ENCODE data around the gene GJA3. TPM values are rescaled to one million over a fixed set of nuclear protein-coding genes. Genes with fewer than 3 reads are reported as not detected.

Gene GJA3
- total and polyA plus RNA-seq, 2 of the 8 experiments (the other 6 are each of a cell fraction or from before 2014, with no cell fraction given), result 0.12 to 0.60 TPM

DNA sequence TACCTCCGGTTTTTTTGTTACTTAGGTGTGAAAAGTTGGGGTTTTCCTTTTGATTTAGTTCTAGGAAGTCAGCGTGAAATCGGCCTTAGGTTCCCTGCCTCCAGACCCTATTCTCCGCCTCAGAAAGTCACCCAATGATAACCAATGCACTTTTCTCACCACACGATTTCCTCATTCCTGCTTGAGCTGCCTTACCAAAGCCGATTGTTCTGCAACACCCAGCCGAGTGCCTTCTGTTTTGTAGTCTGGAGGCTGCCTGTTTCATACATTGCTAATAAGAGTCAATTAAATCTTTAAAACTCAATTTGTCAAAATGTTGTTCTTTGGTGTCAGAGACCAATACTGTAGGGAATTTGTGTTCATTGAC lies 39.7 kb downstream of the GJA3 start:
- H3K79me2 ChIP-seq (ENCODE audit: control insufficient read depth in 1 of 2, insufficient read depth in 2 of 2, low read length in 2 of 2), result no peaks in the 10 kb centered on the region
- no peaks in the 10 kb centered on the region for H3K79me1 ChIP-seq (ENCODE audit: low read depth, low read length)
- H2BK12ac ChIP-seq (ENCODE audit: low read depth, low read length), result no peak overlapping the region
- no peak overlapping the region for H4K91ac ChIP-seq (replicated peaks; ENCODE audit: insufficient read length, low read length)
- no peak overlapping the region for H3K56ac ChIP-seq (replicated peaks; ENCODE audit: insufficient read length, low read depth, low read length)
- H3K4me3 ChIP-seq (ENCODE audit: extremely low read depth in 1 of 4, insufficient read depth in 2 of 4, low read depth in 3 of 4, low read length in 4 of 4), result no peak overlapping the region
- ChIA-PET CTCF (ENCODE audit: partially characterized antibody) (interaction anchor here (0.8 to 1.7 kb wide), 3 partner anchors 9 to 137 kb away, joined by 3 read pairs; no protein-coding TSS in a partner anchor), POLR2A (ENCODE audit: partially characterized antibody) (interaction anchor here (0.6 to 2.0 kb wide), 2 partner anchors 10 to 409 kb away, joined by 3 to 4 read pairs; no protein-coding TSS in a partner anchor)
- no peaks in the 10 kb centered on the region for H3K9me3 ChIP-seq (ENCODE audit: insufficient read depth in 2 of 2, low read depth in 1 of 2, low read length in 1 of 2)
- H2BK15ac ChIP-seq (ENCODE audit: low read length), result no peak overlapping the region
- no peaks in the 10 kb centered on the region; a peak in 3 of 7 replicates for H3K27me3 ChIP-seq (replicated peaks in 1 of 4; ENCODE audit: control insufficient read depth in 3 of 4, extremely low read depth in 1 of 4, insufficient read depth in 3 of 4, low read length in 3 of 4)
- FAIRE-seq (no peak), DNase-seq (ENCODE audit: low read depth in 1 of 2, low spot score in 2 of 2) (no peak)
- H4K20me1 ChIP-seq (replicated peaks in 1 of 2; ENCODE audit: control insufficient read depth in 1 of 2, insufficient read depth in 2 of 2, low read length in 2 of 2), result no peaks in the 10 kb centered on the region
- H3K4me1 ChIP-seq (replicated peaks in 1 of 4; ENCODE audit: control insufficient read depth in 3 of 4, insufficient read depth in 4 of 4, low read length in 3 of 4), result peaks cover 0 to 13% (median 4%) of the 10 kb centered on the region in 4 experiments
- TF ChIP-seq KDM4A (IDR thresholded peaks at IDR 0.05; ENCODE audit: low read depth, low read length, severe bottlenecking), result no peak
- TF ChIP-seq CEBPB (IDR thresholded peaks at IDR 0.05; ENCODE audit: low read depth, low read length), result no peak
- TF ChIP-seq MAFK (IDR thresholded peaks at IDR 0.05; ENCODE audit: low read depth, low read length), result no peak
- TF ChIP-seq PHF8 (conservative IDR thresholded peaks at IDR 0.05; ENCODE audit: low read depth, low read length), result no peak
- TF ChIP-seq SAP30 (IDR thresholded peaks at IDR 0.05; ENCODE audit: insufficient read depth, insufficient replicate concordance, low read length), result no peak
- no peak for TF ChIP-seq EGR1 (IDR thresholded peaks at IDR 0.05; ENCODE audit: borderline replicate concordance, low read depth, low read length)
- TF ChIP-seq CBX5 (IDR thresholded peaks at IDR 0.05; ENCODE audit: low read depth, low read length), result no peak
- TF ChIP-seq TEAD4 (IDR thresholded peaks at IDR 0.05; ENCODE audit: low read depth, low read length), result no peak
- no peak for TF ChIP-seq JUND (IDR thresholded peaks at IDR 0.05; ENCODE audit: low read length)
- TF ChIP-seq SP1 (IDR thresholded peaks at IDR 0.05; ENCODE audit: low read depth, low read length), result no peak
- TF ChIP-seq FOSL1 (IDR thresholded peaks at IDR 0.05; ENCODE audit: insufficient read depth, low read depth, low read length), result no peak
- no peak for TF ChIP-seq CBX8 (IDR thresholded peaks at IDR 0.05; ENCODE audit: borderline replicate concordance, low read depth, low read length)
- no peak for TF ChIP-seq HDAC6 (IDR thresholded peaks at IDR 0.05; ENCODE audit: low read depth, low read length)
- no peak for TF ChIP-seq TAF7 (optimal IDR thresholded peaks at IDR 0.05; ENCODE audit: borderline replicate concordance, low read depth, low read length)
- TF ChIP-seq BCL11A (IDR thresholded peaks at IDR 0.05; ENCODE audit: low read depth in 2 of 2, low read length in 2 of 2), result no peak
- H2AFZ ChIP-seq (ENCODE audit: low read length), result no peak overlapping the region
- H3K36me3 ChIP-seq (ENCODE audit: control insufficient read depth in 2 of 4, insufficient read depth in 4 of 4, low read length in 3 of 4), result no peaks in the 10 kb centered on the region
- H4K5ac ChIP-seq (ENCODE audit: insufficient read length, low read depth, low read length), result no peak overlapping the region
- no peak overlapping the region for H3K4ac ChIP-seq (replicated peaks; ENCODE audit: insufficient read length, low read depth, low read length)
- no peak overlapping the region for H3K9ac ChIP-seq (replicated peaks in 1 of 4; ENCODE audit: extremely low read depth in 1 of 4, low read depth in 3 of 4, low read length in 3 of 4)
- no peak overlapping the region for H3K23ac ChIP-seq (ENCODE audit: insufficient read length)
- H2AK5ac ChIP-seq (ENCODE audit: low read depth, low read length), result no peak overlapping the region
- H4K8ac ChIP-seq (ENCODE audit: extremely low read depth, insufficient read depth, low read length), result no peak overlapping the region
- 84% methylated on average over 7 of the region's 7 CpGs; no CpG with 5 or more reads in 1 of the 2 experiments for WGBS, 2 experiments (ENCODE audit: extremely low coverage in 1 of 2, insufficient coverage in 1 of 2, insufficient read length in 1 of 2, insufficient replicate concordance in 2 of 2, low coverage in 1 of 2, low lambda C conversion rate in 2 of 2, missing lambda C conversion rate in 1 of 2)
- H2BK20ac ChIP-seq (ENCODE audit: low read length), result no peak overlapping the region
- H3K18ac ChIP-seq (ENCODE audit: extremely low read depth, low read length), result no peak overlapping the region
- H3K14ac ChIP-seq (ENCODE audit: insufficient read length), result no peak overlapping the region
- no peak overlapping the region for H2BK120ac ChIP-seq (replicated peaks; ENCODE audit: low read depth, low read length)
- H3K23me2 ChIP-seq (ENCODE audit: low read depth, low read length), result peaks cover 7% of the 10 kb centered on the region; the same call in 1 of the 2 replicates
- no peak overlapping the region; a peak in 1 of 4 replicates for H3K4me2 ChIP-seq (ENCODE audit: insufficient read depth in 1 of 2, low read depth in 2 of 2, low read length in 2 of 2)
- no peak overlapping the region for H3K27ac ChIP-seq (ENCODE audit: low read depth, low read length)
- no peak overlapping the region for H2BK5ac ChIP-seq (ENCODE audit: low read depth, low read length)
